Measurements from ENCODE around the gene HSPD1. TPM values are rescaled to one million over a fixed set of nuclear protein-coding genes. Genes with fewer than 3 reads are reported as not detected.

Gene HSPD1
- total and polyA plus RNA-seq, 2 of the 13 experiments (the other 11 are each of a cell fraction or from before 2014, with no cell fraction given): 685 to 2,610 TPM

DNA sequence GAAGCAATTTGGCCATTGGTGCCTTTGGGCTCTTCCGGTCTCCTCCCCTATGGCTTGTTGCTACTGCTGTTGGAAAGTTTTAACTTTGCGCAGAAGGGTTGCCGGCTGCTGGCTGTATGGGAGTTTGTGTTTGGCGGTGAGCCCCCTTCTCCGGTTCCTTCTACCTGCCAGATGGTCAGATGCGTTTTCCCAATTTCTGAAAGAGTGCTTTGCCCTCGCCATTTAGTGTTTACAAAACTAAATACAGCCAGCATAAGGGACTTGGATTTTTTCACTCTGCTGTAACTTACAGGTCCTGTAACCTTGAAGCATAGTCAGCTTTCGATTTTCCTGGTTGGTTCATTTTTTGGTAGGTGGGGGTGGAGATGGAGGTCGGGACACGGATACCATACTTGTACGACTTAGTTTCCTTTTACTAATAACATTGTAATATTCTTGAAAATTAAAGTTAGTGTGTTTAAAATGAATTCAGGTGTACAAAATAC is 45.7 kb downstream of the HSPD1 start (continued):
- TF ChIP-seq, protein P1, sequence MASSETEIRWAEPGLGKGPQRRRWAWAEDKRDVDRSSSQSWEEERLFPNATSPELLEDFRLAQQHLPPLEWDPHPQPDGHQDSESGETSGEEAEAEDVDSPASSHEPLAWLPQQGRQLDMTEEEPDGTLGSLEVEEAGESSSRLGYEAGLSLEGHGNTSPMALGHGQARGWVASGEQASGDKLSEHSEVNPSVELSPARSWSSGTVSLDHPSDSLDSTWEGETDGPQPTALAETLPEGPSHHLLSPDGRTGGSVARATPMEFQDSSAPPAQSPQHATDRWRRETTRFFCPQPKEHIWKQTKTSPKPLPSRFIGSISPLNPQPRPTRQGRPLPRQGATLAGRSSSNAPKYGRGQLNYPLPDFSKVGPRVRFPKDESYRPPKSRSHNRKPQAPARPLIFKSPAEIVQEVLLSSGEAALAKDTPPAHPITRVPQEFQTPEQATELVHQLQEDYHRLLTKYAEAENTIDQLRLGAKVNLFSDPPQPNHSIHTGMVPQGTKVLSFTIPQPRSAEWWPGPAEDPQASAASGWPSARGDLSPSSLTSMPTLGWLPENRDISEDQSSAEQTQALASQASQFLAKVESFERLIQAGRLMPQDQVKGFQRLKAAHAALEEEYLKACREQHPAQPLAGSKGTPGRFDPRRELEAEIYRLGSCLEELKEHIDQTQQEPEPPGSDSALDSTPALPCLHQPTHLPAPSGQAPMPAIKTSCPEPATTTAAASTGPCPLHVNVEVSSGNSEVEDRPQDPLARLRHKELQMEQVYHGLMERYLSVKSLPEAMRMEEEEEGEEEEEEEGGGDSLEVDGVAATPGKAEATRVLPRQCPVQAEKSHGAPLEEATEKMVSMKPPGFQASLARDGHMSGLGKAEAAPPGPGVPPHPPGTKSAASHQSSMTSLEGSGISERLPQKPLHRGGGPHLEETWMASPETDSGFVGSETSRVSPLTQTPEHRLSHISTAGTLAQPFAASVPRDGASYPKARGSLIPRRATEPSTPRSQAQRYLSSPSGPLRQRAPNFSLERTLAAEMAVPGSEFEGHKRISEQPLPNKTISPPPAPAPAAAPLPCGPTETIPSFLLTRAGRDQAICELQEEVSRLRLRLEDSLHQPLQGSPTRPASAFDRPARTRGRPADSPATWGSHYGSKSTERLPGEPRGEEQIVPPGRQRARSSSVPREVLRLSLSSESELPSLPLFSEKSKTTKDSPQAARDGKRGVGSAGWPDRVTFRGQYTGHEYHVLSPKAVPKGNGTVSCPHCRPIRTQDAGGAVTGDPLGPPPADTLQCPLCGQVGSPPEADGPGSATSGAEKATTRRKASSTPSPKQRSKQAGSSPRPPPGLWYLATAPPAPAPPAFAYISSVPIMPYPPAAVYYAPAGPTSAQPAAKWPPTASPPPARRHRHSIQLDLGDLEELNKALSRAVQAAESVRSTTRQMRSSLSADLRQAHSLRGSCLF (CRISPR knock-in tag; IDR thresholded peaks at IDR 0.05; ENCODE audit: borderline replicate concordance): no peak
- TF ChIP-seq ZNF382 (CRISPR knock-in tag; IDR thresholded peaks at IDR 0.05; ENCODE audit: borderline replicate concordance) (no peak), TRIM24 (CRISPR knock-in tag; IDR thresholded peaks at IDR 0.05) (no peak), MXD4 (CRISPR knock-in tag; IDR thresholded peaks at IDR 0.05) (no peak), MBNL3 (CRISPR knock-in tag; conservative IDR thresholded peaks at IDR 0.05) (no peak), CBX1 (IDR thresholded peaks at IDR 0.05; ENCODE audit: low read depth) (no peak), ZNF644 (CRISPR knock-in tag; IDR thresholded peaks at IDR 0.05; ENCODE audit: low read depth) (no peak), POGZ (CRISPR knock-in tag; IDR thresholded peaks at IDR 0.05) (no peak; the same call in 1 of the 2 replicates), ZNF674 (CRISPR knock-in tag; IDR thresholded peaks at IDR 0.05; ENCODE audit: low read depth) (no peak), ZNF460 (CRISPR knock-in tag; IDR thresholded peaks at IDR 0.05; ENCODE audit: borderline replicate concordance) (no peak), NFRKB (IDR thresholded peaks at IDR 0.05) (no peak), ZNF678 (CRISPR knock-in tag; IDR thresholded peaks at IDR 0.05) (no peak), PRPF4 (IDR thresholded peaks at IDR 0.05; ENCODE audit: low read depth, low read length, poor library complexity, severe bottlenecking) (no peak), THAP11 (CRISPR knock-in tag; IDR thresholded peaks at IDR 0.05) (no peak), SP140L (CRISPR knock-in tag; IDR thresholded peaks at IDR 0.05; ENCODE audit: borderline replicate concordance) (0 out of 2 replicates have a peak, but pooled peaks have one; percentile 33)
- TF ChIP-seq, protein P2, sequence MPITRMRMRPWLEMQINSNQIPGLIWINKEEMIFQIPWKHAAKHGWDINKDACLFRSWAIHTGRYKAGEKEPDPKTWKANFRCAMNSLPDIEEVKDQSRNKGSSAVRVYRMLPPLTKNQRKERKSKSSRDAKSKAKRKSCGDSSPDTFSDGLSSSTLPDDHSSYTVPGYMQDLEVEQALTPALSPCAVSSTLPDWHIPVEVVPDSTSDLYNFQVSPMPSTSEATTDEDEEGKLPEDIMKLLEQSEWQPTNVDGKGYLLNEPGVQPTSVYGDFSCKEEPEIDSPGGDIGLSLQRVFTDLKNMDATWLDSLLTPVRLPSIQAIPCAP (CRISPR knock-in tag; IDR thresholded peaks at IDR 0.05; ENCODE audit: low read depth): no peak
- TF ChIP-seq, protein P3, sequence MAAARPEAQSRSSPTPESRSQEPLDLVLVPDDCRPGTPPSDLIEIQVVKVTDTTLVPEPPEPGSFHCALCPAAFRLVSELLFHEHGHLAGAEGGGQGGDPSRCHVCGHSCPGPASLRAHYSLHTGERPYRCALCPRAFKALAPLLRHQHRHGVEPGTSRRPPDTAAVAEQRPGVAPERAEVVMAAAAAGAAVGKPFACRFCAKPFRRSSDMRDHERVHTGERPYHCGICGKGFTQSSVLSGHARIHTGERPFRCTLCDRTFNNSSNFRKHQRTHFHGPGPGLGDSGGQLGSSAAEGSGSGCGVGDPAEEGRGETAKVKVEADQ (CRISPR knock-in tag; IDR thresholded peaks at IDR 0.05; ENCODE audit: borderline replicate concordance): no peak
- TF ChIP-seq, protein P4, sequence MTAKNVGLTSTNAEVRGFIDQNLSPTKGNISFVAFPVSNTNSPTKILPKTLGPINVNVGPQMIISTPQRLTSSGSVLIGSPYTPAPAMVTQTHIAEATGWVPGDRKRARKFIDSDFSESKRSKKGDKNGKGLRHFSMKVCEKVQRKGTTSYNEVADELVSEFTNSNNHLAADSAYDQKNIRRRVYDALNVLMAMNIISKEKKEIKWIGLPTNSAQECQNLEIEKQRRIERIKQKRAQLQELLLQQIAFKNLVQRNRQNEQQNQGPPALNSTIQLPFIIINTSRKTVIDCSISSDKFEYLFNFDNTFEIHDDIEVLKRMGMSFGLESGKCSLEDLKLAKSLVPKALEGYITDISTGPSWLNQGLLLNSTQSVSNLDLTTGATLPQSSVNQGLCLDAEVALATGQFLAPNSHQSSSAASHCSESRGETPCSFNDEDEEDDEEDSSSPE (CRISPR knock-in tag; IDR thresholded peaks at IDR 0.05): no peak
- TF ChIP-seq, protein P5, sequence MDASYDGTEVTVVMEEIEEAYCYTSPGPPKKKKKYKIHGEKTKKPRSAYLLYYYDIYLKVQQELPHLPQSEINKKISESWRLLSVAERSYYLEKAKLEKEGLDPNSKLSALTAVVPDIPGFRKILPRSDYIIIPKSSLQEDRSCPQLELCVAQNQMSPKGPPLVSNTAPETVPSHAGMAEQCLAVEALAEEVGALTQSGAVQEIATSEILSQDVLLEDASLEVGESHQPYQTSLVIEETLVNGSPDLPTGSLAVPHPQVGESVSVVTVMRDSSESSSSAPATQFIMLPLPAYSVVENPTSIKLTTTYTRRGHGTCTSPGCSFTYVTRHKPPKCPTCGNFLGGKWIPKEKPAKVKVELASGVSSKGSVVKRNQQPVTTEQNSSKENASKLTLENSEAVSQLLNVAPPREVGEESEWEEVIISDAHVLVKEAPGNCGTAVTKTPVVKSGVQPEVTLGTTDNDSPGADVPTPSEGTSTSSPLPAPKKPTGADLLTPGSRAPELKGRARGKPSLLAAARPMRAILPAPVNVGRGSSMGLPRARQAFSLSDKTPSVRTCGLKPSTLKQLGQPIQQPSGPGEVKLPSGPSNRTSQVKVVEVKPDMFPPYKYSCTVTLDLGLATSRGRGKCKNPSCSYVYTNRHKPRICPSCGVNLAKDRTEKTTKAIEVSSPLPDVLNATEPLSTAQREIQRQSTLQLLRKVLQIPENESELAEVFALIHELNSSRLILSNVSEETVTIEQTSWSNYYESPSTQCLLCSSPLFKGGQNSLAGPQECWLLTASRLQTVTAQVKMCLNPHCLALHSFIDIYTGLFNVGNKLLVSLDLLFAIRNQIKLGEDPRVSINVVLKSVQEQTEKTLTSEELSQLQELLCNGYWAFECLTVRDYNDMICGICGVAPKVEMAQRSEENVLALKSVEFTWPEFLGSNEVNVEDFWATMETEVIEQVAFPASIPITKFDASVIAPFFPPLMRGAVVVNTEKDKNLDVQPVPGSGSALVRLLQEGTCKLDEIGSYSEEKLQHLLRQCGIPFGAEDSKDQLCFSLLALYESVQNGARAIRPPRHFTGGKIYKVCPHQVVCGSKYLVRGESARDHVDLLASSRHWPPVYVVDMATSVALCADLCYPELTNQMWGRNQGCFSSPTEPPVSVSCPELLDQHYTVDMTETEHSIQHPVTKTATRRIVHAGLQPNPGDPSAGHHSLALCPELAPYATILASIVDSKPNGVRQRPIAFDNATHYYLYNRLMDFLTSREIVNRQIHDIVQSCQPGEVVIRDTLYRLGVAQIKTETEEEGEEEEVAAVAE (CRISPR knock-in tag; IDR thresholded peaks at IDR 0.05; ENCODE audit: borderline replicate concordance): peak; percentile 39; the same call in 1 of the 2 replicates
